SK-N-SH (cell line): ENCODE results near the gene SPDL1.

Source experiments
- CHD2 ChIP-seq: fragments of 150-350 bp; IDR thresholded peaks from 2 replicates; pipeline ENCODE4 v1.6.1; 2018; ENCODE audit warnings: low read length; ENCODE audit not compliant: partially characterized antibody
- CTCF ChIP-seq: fragments of 200-600 bp; sonication (generic); IDR thresholded peaks from 2 replicates; pipeline ENCODE4 v1.6.1; 2017; ENCODE audit warnings: antibody characterized with exemption, mild to moderate bottlenecking, moderate library complexity
- TF ChIP-seq, protein P1 (sequence below): IDR thresholded peaks from 2 replicates; pipeline ENCODE4 v1.6.1; 2012; ENCODE audit warnings: mild to moderate bottlenecking, low read depth, low read length, moderate library complexity

- TF ChIP-seq CHD2 (no peak), CTCF (no peak)
- TF ChIP-seq, protein P1, sequence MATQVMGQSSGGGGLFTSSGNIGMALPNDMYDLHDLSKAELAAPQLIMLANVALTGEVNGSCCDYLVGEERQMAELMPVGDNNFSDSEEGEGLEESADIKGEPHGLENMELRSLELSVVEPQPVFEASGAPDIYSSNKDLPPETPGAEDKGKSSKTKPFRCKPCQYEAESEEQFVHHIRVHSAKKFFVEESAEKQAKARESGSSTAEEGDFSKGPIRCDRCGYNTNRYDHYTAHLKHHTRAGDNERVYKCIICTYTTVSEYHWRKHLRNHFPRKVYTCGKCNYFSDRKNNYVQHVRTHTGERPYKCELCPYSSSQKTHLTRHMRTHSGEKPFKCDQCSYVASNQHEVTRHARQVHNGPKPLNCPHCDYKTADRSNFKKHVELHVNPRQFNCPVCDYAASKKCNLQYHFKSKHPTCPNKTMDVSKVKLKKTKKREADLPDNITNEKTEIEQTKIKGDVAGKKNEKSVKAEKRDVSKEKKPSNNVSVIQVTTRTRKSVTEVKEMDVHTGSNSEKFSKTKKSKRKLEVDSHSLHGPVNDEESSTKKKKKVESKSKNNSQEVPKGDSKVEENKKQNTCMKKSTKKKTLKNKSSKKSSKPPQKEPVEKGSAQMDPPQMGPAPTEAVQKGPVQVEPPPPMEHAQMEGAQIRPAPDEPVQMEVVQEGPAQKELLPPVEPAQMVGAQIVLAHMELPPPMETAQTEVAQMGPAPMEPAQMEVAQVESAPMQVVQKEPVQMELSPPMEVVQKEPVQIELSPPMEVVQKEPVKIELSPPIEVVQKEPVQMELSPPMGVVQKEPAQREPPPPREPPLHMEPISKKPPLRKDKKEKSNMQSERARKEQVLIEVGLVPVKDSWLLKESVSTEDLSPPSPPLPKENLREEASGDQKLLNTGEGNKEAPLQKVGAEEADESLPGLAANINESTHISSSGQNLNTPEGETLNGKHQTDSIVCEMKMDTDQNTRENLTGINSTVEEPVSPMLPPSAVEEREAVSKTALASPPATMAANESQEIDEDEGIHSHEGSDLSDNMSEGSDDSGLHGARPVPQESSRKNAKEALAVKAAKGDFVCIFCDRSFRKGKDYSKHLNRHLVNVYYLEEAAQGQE, result no peak
Measured at GRCh38 chr5:169629847-169630548, 46.4 kb downstream of the SPDL1 start.
